Nephron (organoid): ENCODE measurements around the gene FBXW4.

Experiments used
- H3K27ac Mint-ChIP-seq, 3 experiments: 2 replicates each; pipeline ENCODE4 v1.8.0; 2020; ENCODE audit warnings: mixed read lengths in 3 of 3, mild to moderate bottlenecking in 2 of 3, moderate library complexity in 1 of 3
- H3K27me3 Mint-ChIP-seq: 2 replicates; pipeline ENCODE4 v1.8.0; 2021; ENCODE audit warnings: low read depth, mild to moderate bottlenecking, moderate library complexity, mixed read lengths
- H3K36me3 Mint-ChIP-seq: 2 replicates; pipeline ENCODE4 v1.8.0; 2020; ENCODE audit warnings: low read depth, mixed read lengths
- H3K4me1 Mint-ChIP-seq: 2 replicates; pipeline ENCODE4 v1.8.0; 2020; ENCODE audit warnings: mixed read lengths
- H3K4me3 Mint-ChIP-seq, 3 experiments: 2 replicates each; pipeline ENCODE4 v1.8.0; 2020; ENCODE audit warnings: mild to moderate bottlenecking in 3 of 3, mixed read lengths in 3 of 3, moderate library complexity in 2 of 3
- H3K9me3 Mint-ChIP-seq: 2 replicates; pipeline ENCODE4 v1.8.0; 2020; ENCODE audit warnings: mixed read lengths
- CTCF ChIP-seq, 3 experiments: fragments of 200-600 bp; sonication (generic); IDR thresholded peaks; one replicate each; pipeline ENCODE4 v1.5.0; 2021; ENCODE audit warnings: antibody characterized with exemption in 3 of 3; ENCODE audit not compliant: unreplicated experiment in 3 of 3

The FBXW4 gene

GRCh38 chr10:101676565-101676964 lies 18.4 kb downstream of the FBXW4 start:
- Mint-ChIP-seq H3K4me3 (no peak overlapping the region), H3K9me3 (peaks cover 23% of the 10 kb centered on the region), H3K4me1 (no peaks in the 10 kb centered on the region), H3K36me3 (peaks cover 62% of the 10 kb centered on the region), H3K27me3 (no peaks in the 10 kb centered on the region), H3K27ac (no peak overlapping the region)
- TF ChIP-seq CTCF (IDR thresholded peaks at IDR 0.05; ENCODE audit: unreplicated experiment in 3 of 3) = no peak

GRCh38 chr10:101675115-101675514 lies 19.9 kb downstream of the FBXW4 start:
- H3K27ac Mint-ChIP-seq = no peak overlapping the region
- H3K36me3 Mint-ChIP-seq = peaks cover 75% of the 10 kb centered on the region
- no peak for TF ChIP-seq CTCF (IDR thresholded peaks at IDR 0.05; ENCODE audit: unreplicated experiment in 3 of 3)
- no peaks in the 10 kb centered on the region for H3K27me3 Mint-ChIP-seq
- H3K4me1 Mint-ChIP-seq = no peaks in the 10 kb centered on the region
- peaks cover 23% of the 10 kb centered on the region for H3K9me3 Mint-ChIP-seq
- H3K4me3 Mint-ChIP-seq = no peak overlapping the region

GRCh38 chr10:101672536-101672935 lies 22.4 kb downstream of the FBXW4 start:
- H3K27me3 Mint-ChIP-seq = no peaks in the 10 kb centered on the region
- TF ChIP-seq CTCF (IDR thresholded peaks at IDR 0.05; ENCODE audit: unreplicated experiment in 3 of 3) = no peak
- H3K4me3 Mint-ChIP-seq = no peak overlapping the region
- no peak overlapping the region for H3K27ac Mint-ChIP-seq
- peaks cover 87% of the 10 kb centered on the region for H3K36me3 Mint-ChIP-seq
- H3K9me3 Mint-ChIP-seq = peaks cover 20% of the 10 kb centered on the region
- H3K4me1 Mint-ChIP-seq = no peaks in the 10 kb centered on the region

GRCh38 chr10:101671453-101671852 lies 23.5 kb downstream of the FBXW4 start:
- Mint-ChIP-seq H3K4me3 (no peak overlapping the region), H3K4me1 (peaks cover 1% of the 10 kb centered on the region), H3K27me3 (no peaks in the 10 kb centered on the region), H3K27ac (no peak overlapping the region), H3K36me3 (peaks cover 83% of the 10 kb centered on the region), H3K9me3 (peaks cover 12% of the 10 kb centered on the region)
- TF ChIP-seq CTCF (IDR thresholded peaks at IDR 0.05; ENCODE audit: unreplicated experiment in 3 of 3) = no peak

- Mint-ChIP-seq H3K36me3 (peaks cover 83% of the 10 kb centered on the region), H3K9me3 (peaks cover 6% of the 10 kb centered on the region), H3K4me1 (peaks cover 6% of the 10 kb centered on the region), H3K27me3 (no peaks in the 10 kb centered on the region), H3K4me3 (no peak overlapping the region), H3K27ac (peak overlapping the region in 1 of 3 experiments; percentile 40)
- TF ChIP-seq CTCF (IDR thresholded peaks at IDR 0.05; ENCODE audit: unreplicated experiment in 3 of 3) = no peak
Measured at GRCh38 chr10:101670635-101671034, 24.3 kb downstream of the FBXW4 start.

- no peak for TF ChIP-seq CTCF (IDR thresholded peaks at IDR 0.05; ENCODE audit: unreplicated experiment in 3 of 3)
- Mint-ChIP-seq H3K4me1 (peaks cover 6% of the 10 kb centered on the region), H3K4me3 (no peak overlapping the region)
Measured at GRCh38 chr10:101669181-101669580, 25.8 kb downstream of the FBXW4 start.

More at GRCh38 chr10:101669181-101669580, 25.8 kb downstream of the FBXW4 start:
- Mint-ChIP-seq H3K36me3 (peaks cover 73% of the 10 kb centered on the region), H3K27ac (no peak overlapping the region), H3K27me3 (no peaks in the 10 kb centered on the region), H3K9me3 (no peaks in the 10 kb centered on the region)
